Smooth muscle cell (in vitro differentiated cells): ENCODE data around the gene DENND4C. TPM values are rescaled to one million over a fixed set of nuclear protein-coding genes. Genes with fewer than 3 reads are reported as not detected.

ENCODE experiments used
- DNase-seq: peaks from one replicate; lab custom pipeline; 2025; ENCODE audit not compliant: unreplicated experiment; lab: John Stamatoyannopoulos, UW
- H2AFZ ChIP-seq: fragments of 200-600 bp; sonication (generic); 2 replicates; pipeline ENCODE4 v1.6.0; 2016; ENCODE audit warnings: antibody characterized with exemption, low read depth, mild to moderate bottlenecking
- H3F3A ChIP-seq: fragments of 200-600 bp; sonication (generic); 2 replicates; pipeline ENCODE4 v1.6.0; 2017; ENCODE audit warnings: antibody characterized with exemption, low read depth
- H3K27ac ChIP-seq: fragments of 200-600 bp; sonication (generic); 2 replicates; pipeline ENCODE4 v1.5.1; 2016; ENCODE audit warnings: low read depth, mild to moderate bottlenecking
- H3K27me3 ChIP-seq: fragments of 200-600 bp; sonication (generic); 2 replicates; pipeline ENCODE4 v1.6.1; 2016; ENCODE audit warnings: low read depth, mild to moderate bottlenecking
- H3K36me3 ChIP-seq: fragments of 200-600 bp; sonication (generic); 2 replicates; pipeline ENCODE4 v1.5.1; 2016; ENCODE audit warnings: low read depth
- H3K4me1 ChIP-seq: fragments of 200-600 bp; sonication (generic); 2 replicates; pipeline ENCODE4 v1.5.1; 2016; ENCODE audit warnings: low read depth
- H3K4me2 ChIP-seq: fragments of 200-600 bp; sonication (generic); 2 replicates; pipeline ENCODE4 v1.6.0; 2016; ENCODE audit warnings: mild to moderate bottlenecking
- H3K4me3 ChIP-seq: fragments of 200-600 bp; sonication (generic); 2 replicates; pipeline ENCODE4 v1.5.1; 2016; ENCODE audit warnings: mild to moderate bottlenecking
- H3K79me2 ChIP-seq: fragments of 200-600 bp; sonication (generic); 2 replicates; pipeline ENCODE4 v1.6.0; 2016; ENCODE audit warnings: low read depth, mild to moderate bottlenecking
- H3K9ac ChIP-seq: fragments of 200-600 bp; sonication (generic); 2 replicates; pipeline ENCODE4 v1.6.0; 2016; ENCODE audit warnings: low read depth
- H3K9me3 ChIP-seq: fragments of 200-600 bp; sonication (generic); replicated peaks from 2 replicates; pipeline ENCODE4 v1.5.1; 2016; ENCODE audit warnings: low read depth
- H4K20me1 ChIP-seq: fragments of 200-600 bp; sonication (generic); 2 replicates; pipeline ENCODE4 v1.6.0; 2016; ENCODE audit warnings: low read depth
- CTCF ChIP-seq: fragments of 200-600 bp; sonication (generic); IDR thresholded peaks from 2 replicates; pipeline ENCODE4 v1.5.1; 2017; ENCODE audit warnings: borderline replicate concordance, mild to moderate bottlenecking, antibody characterized with exemption; ENCODE audit not compliant: insufficient read depth, poor library complexity, severe bottlenecking
- WGBS: methylation state at CpG from one replicate; pipeline ENCODE4 v1.1.7; 2016; ENCODE audit warnings: low lambda C conversion rate; 5-methylcytosine and 5-hydroxymethylcytosine counted together
- polyA plus RNA-seq: library from polyadenylated mRNA; unstranded; fragments of >200 nt; fragmentation: Nextera tagmentation; extraction: Ambion mirVana; gene quantifications from 2 replicates; pipeline ENCODE4 v1.2.1, GENCODE V29; 2016
- total RNA-seq: library from RNA; depleted of rRNA; stranded (reverse); fragments of >200 nt; gene quantifications from 2 replicates; pipeline ENCODE4 v1.2.3, GENCODE V29; 2014

Gene DENND4C
- total and polyA plus RNA-seq, 2 experiments from 2014 or later = 4.0 to 24.8 TPM

- 35% methylated on average over 20 of the region's 20 CpGs for WGBS
- Histone ChIP-seq H3K27me3 (no peaks in the 10 kb centered on the region), H3K27ac (no peak overlapping the region), H3K4me1 (peaks cover 4% of the 10 kb centered on the region), H3K36me3 (no peaks in the 10 kb centered on the region), H3F3A (no peaks in the 10 kb centered on the region), H2AFZ (peak overlapping the region; percentile 71), H3K9me3 (no peaks in the 10 kb centered on the region), H3K4me2 (peak overlapping the region; percentile 88), H4K20me1 (no peaks in the 10 kb centered on the region), H3K4me3 (peak overlapping the region; percentile 63), H3K79me2 (no peaks in the 10 kb centered on the region), H3K9ac (no peak overlapping the region)
- no peak for TF ChIP-seq CTCF
- DNase-seq = no peak
These were observed 177.8 kb downstream of the DENND4C start for GRCh38 chr9:19408316-19408692.

- H3K4me2 ChIP-seq = peak within 1 kb of the TSS; percentile 88
- no peaks in the 10 kb centered on the region for H3K79me2 ChIP-seq
- H3K4me1 ChIP-seq = peaks cover 4% of the 10 kb centered on the region
- 2% methylated on average over 38 of the region's 61 CpGs for WGBS
- no peaks in the 10 kb centered on the region for H3K27me3 ChIP-seq
- no peak for TF ChIP-seq CTCF
- H2AFZ ChIP-seq = peak within 1 kb of the TSS; percentile 71
- no peak within 1 kb of the TSS for H3K27ac ChIP-seq
- DNase-seq = peak; percentile 69
- H3K4me3 ChIP-seq = peak within 1 kb of the TSS; percentile 63
- no peaks in the 10 kb centered on the region for H3F3A ChIP-seq
- H3K9ac ChIP-seq = peak within 1 kb of the TSS; percentile 30
- no peaks in the 10 kb centered on the region for H3K36me3 ChIP-seq
- H3K9me3 ChIP-seq = no peaks in the 10 kb centered on the region
- H4K20me1 ChIP-seq = no peaks in the 10 kb centered on the region
These were observed 178.4 kb downstream of the DENND4C start, which contains the start of gene ACER2 for GRCh38 chr9:19408693-19409400. TSS of gene ACER2 (plus strand) at chr9:19409009. CDS start at chr9:19409085, 76 bp downstream.

- H3K27ac ChIP-seq = no peak overlapping the region
- no peak for DNase-seq
These were observed 179.1 kb downstream of the DENND4C start for GRCh38 chr9:19409401-19410194.

More at GRCh38 chr9:19409401-19410194, 179.1 kb downstream of the DENND4C start:
- Histone ChIP-seq H4K20me1 (no peaks in the 10 kb centered on the region), H3K36me3 (no peaks in the 10 kb centered on the region), H3K79me2 (no peaks in the 10 kb centered on the region), H3K27me3 (no peaks in the 10 kb centered on the region), H3K4me1 (peaks cover 4% of the 10 kb centered on the region), H3K9ac (peak overlapping the region; percentile 30), H3F3A (no peaks in the 10 kb centered on the region), H2AFZ (peak overlapping the region; percentile 71), H3K4me3 (peak overlapping the region; percentile 63), H3K9me3 (no peaks in the 10 kb centered on the region), H3K4me2 (peak overlapping the region; percentile 88)
- TF ChIP-seq CTCF = no peak
- 4% methylated on average over 16 of the region's 17 CpGs for WGBS
